HG03460 (cell line): ENCODE results near the gene DLEU7.

Source experiments
- ATAC-seq: cut with Tn5 transposase; IDR thresholded peaks from one replicate; pipeline ENCODE4 v1.9.1; 2021; ENCODE audit not compliant: unreplicated experiment

The DLEU7 gene

GRCh38 chr13:50843257-50844083 lies at the start of gene DLEU7:
DLEU7 (minus strand) TSS chr13:50843692; CDS start chr13:50843646, 46 bp downstream.
- no peak for ATAC-seq

- ATAC-seq = no peak
These were observed 48.9 kb upstream of the DLEU7 start for GRCh38 chr13:50892210-50892944.

- ATAC-seq = no peak
These were observed 47.7 kb upstream of the DLEU7 start for GRCh38 chr13:50891206-50891605.

DNA sequence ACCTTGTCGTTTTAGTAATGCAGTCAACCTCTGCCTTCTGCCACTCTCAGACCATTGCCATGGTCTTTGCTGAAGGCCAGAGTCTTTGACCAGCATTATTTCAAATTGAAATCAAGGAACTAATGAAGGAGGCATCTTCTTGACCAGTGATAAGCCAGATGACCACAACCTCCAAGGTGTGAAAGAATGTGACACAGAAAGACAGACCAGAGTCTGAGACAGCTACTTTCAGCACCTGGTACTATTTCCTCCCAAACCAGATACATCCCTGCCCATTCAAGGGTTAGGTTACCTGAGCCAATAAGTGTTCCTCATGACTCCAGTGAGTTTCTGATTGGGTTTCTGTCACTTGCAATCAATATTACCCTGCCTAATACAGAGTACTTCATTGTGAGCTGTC lies 45.8 kb upstream of the DLEU7 start:
- ATAC-seq = no peak

DNA sequence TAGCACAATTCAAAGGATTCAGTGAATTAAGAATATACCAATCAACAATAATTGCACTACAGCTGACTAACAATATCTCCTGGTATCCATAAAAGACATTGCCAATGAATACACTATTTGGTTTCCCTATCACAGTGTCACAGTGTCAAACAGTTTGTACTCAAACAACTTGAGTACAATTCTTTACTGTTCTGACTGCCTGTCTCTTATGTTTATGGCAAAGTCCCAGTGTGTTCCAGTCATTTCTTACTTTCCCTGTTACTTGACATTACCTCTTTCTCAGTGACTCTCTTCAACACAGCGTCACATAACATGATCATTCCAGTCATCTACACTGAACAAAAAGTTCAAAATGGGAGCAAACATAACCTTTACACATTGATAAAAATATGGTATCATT lies 44.9 kb upstream of the DLEU7 start:
- no peak for ATAC-seq

DNA sequence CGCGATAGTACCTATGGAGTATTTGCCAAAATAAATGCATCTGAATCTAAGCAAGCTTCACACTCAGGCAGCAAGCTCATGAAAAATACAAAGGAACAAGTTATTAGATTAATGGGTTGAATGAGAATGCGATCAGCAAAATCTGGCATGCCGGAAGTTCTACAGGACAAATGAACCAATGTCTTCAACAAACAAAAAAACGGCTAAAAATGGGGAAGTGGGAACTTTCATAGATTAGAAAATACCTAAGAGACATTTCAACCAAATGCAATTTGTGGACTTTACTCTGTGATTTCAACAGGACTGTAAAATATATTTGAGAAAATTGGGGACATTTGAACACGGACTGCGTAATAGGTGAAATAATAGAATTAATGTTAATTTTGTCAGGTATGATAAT lies 43.7 kb upstream of the DLEU7 start:
- ATAC-seq = no peak

DNA sequence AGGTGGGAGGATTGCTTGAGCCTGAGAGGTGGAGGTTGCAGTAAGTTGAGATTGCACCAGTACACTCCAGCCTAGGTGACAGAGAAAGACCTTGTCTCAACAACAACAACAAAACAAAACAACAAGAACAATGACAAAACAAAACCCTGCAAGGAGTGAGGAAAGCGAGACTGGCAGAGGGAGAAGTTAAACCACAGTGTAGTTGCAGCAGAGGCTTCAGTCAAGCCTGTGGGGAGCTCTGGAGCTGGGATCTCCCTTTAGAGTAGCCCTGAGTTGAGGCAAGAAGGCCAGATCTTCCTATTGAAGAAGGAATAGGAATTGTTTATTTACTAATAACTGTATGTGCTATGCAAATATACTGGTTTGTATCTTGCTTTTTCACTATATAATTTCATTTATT lies 40.8 kb upstream of the DLEU7 start:
- ATAC-seq = no peak

DNA sequence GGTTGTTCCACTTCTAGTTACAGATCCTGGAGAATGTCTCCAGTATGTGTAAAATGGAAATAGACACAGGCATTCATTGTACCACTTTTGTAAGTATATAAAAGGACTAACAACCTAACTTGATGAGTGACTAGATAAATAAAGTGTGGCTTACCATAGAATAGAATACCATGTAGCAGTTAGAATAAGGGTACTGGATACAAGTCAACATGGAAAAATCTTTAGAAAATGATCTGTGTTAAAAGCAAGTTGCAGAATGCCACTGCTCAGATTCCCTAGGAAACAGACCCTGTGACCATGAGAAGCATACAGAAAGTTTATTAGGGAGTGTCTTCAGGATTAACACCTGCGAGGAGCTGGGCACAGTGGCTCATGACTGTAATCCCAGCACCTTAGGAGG lies 40.2 kb upstream of the DLEU7 start:
- ATAC-seq = no peak

- ATAC-seq = no peak
These were observed 39.4 kb upstream of the DLEU7 start for GRCh38 chr13:50882816-50883435.

GRCh38 chr13:50873991-50874390 lies 30.5 kb upstream of the DLEU7 start:
- ATAC-seq = no peak

- ATAC-seq = no peak
These were observed 30.0 kb upstream of the DLEU7 start for GRCh38 chr13:50873467-50873866.

- ATAC-seq = no peak
These were observed 27.9 kb upstream of the DLEU7 start for GRCh38 chr13:50871405-50871804.

GRCh38 chr13:50867637-50867945 lies 24.1 kb upstream of the DLEU7 start:
- no peak for ATAC-seq

DNA sequence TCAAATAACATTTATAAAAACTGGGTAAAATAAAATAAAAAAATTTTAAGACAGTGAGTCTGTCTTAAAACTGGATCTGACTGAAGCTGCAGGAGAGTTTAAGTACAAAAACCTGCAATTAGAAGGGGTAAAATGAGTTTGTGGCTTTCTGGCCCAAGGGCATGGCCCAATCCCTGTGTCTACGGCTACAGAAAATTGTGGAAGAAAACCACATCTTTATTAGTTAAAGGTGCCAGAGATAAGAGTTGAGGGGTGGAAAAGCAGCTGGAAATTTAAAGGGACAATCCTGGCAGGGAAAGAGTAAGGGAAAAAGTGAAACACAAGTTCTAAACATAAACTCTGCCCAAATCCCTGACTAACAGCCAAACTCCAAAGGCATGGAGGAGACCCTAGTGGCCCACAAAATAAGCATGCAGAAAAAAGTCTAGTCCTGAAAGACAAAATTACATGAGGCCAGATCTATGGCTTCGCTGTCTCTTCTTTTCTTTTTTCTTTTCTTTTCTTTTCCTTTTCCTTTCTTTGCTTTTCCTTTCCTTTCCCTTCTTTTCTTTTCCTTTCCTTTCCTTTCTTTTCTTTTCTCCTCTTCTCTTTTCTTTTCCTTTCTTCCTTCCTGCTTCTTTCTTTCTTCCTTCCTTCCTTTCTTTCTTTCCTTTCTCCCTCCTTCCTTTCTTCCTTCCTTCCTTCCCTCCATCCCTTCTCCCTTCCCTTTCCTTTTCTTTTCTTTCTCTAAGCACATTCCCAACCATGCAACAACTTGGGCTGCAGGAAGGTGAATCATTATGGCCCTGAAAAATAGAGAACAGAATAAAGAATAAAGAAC lies 23.5 kb upstream of the DLEU7 start:
- ATAC-seq = no peak

- ATAC-seq = no peak
These were observed 21.0 kb upstream of the DLEU7 start for GRCh38 chr13:50864492-50864891.

DNA sequence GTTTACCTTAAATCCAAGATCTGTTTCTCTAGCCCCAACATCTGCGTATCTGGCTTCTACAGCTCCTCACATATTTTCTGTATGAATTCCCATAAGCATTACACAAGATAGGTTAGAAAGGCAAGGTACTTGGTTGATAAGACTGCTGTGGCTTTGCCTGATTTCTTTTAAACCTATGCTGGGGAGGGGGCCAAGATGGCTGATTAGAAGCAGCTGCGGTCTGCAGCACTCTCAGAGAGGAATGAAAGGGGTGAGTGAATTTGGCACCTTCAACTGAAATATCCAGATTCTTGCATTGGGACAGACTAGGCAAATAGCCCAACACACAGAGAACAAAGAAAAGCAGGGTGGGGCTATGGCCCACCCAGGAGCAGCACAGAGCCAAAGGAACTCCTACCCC lies 12.2 kb upstream of the DLEU7 start:
- no peak for ATAC-seq

GRCh38 chr13:50850445-50850844 lies 7.0 kb upstream of the DLEU7 start:
- ATAC-seq = no peak

DNA sequence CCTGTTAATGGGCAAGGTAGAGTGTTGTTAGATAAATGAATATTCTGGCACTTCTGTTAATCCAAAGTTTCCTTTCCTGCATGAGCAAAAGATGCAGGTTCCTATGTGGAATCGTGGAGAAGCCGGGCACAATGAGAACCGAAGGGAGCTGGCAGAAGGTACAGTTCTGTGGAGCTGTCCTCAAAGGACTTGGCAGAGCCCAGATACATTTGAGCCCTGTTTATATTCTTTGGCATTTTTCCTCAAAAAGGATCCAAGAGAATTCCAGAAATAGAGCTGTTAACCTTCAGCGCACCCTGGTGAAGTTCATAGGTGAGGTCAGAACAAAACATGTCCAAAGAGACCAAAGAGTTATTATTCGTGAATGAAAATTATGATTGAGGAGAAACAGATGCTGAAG lies 4.0 kb upstream of the DLEU7 start:
- ATAC-seq = no peak

DNA sequence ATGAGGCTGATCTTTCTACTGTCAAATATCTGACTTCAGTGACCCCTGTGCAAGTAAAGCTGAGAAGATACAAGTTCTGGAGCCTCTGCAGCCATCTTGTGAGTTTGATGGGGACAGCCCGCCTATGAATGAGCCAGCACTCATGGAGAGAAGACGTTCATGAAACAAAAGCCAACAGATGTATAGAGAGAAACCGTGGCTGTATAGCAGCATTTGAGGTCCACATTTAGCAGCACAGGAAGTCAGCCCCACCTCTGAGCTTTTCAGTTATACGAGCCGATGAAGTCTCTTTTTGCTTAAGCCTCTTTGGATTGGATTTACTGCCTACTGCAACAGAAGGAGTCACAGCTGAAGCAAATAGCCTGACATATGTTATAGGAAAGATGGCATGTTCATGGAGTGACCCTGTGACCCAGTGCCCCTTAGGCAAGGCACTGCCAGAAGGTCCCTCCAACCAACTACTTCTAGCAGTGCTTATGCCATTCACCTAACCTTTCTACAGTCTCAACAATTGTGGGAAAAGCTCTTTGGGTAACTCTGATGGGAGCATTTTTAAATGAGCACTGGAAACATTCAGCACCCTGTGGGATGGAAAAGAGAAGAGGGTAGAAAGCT lies 3.5 kb upstream of the DLEU7 start:
- no peak for ATAC-seq

- ATAC-seq = no peak
These were observed 1.7 kb upstream of the DLEU7 start for GRCh38 chr13:50845211-50845610.
